ENCODE data around the gene TBC1D20.
"Not testable (repeated sequence)": the region's sequence is repeated elsewhere in the genome, so short reads cannot be mapped to it uniquely, and the experiment has no call there.

Gene TBC1D20

DNA sequence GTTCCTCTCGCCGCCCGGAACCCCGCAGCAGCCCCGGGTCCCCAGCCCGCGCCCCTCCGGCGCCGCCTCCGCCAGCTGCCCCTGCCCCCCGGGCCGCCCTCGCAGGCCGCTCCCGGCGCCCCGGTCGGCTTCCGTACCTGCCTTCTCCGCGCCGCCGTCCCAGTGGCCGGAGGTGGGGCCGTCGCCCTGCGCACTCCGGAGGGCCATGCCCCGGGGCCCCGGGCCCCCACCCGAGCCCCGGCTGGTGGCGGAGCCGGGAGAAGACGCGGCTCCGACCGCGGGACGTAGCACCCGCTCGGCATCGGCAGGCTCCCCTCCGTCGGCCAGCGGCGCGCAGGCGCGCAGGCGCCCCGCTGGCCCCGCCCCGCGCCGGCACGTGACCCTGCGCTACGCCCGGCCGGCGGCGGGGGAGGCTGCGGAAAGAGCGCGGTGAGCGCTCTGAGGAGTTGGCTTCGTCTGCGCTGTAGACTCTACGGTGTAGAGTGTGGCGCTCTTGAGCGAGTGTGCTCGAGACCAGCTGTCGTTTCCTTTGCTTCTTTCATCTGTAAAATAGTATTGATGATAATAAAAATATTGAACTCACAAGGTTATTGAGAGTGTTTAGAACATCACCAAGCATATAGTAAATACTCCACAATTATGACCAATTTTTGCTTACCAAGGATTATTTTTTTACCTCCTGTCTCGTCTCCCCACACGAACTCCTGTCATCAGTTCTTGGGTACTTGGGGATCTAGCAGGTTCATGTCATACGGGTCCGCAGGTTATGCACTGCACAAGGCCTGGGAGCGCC lies at the start of gene TBC1D20:
TBC1D20 (minus strand) TSS at position 335 of the 793 bp plus-strand sequence; CDS start at position 207, 128 bp downstream.
- Histone ChIP-seq H3K36me3 (ENCODE audit: control insufficient read depth in 5 of 5, insufficient read depth in 5 of 5, low read length in 5 of 5) (no peaks in the 10 kb centered on the region), H3K4me1 (ENCODE audit: control insufficient read depth in 5 of 5, insufficient read depth in 5 of 5, low read length in 5 of 5) (peaks cover 2 to 43% (median 37%) of the 10 kb centered on the region in 5 donors), H3K9me3 (ENCODE audit: control insufficient read depth in 5 of 5, low read length in 5 of 5) (no peaks in the 10 kb centered on the region), H3K27me3 (ENCODE audit: control insufficient read depth in 5 of 5, insufficient read depth in 4 of 5, low read length in 5 of 5) (no peaks in the 10 kb centered on the region), H3K4me3 (ENCODE audit: low read depth in 1 of 5, low read length in 5 of 5) (peak within 1 kb of the TSS; percentile 86 to 93 (median 89)), H3K9ac (ENCODE audit: low read length in 5 of 5) (peak within 1 kb of the TSS; percentile 84 to 95 (median 94)), H3K27ac (ENCODE audit: low read depth, low read length) (peak within 1 kb of the TSS; percentile 87)

GRCh38 chr20:510328-511057 lies 48.2 kb upstream of the TBC1D20 start:
- not testable (repeated sequence) for H3K27ac ChIP-seq (ENCODE audit: low read depth, low read length); H3K27me3 ChIP-seq (ENCODE audit: control insufficient read depth in 5 of 5, insufficient read depth in 4 of 5, low read length in 5 of 5); H3K9me3 ChIP-seq (ENCODE audit: control insufficient read depth in 5 of 5, low read length in 5 of 5); H3K4me3 ChIP-seq (ENCODE audit: low read depth in 1 of 5, low read length in 5 of 5); H3K9ac ChIP-seq (ENCODE audit: low read length in 5 of 5)
- peaks cover 0 to 25% (median 6%) of the 10 kb centered on the region in 5 donors for H3K4me1 ChIP-seq (ENCODE audit: control insufficient read depth in 5 of 5, insufficient read depth in 5 of 5, low read length in 5 of 5)
- H3K36me3 ChIP-seq (ENCODE audit: control insufficient read depth in 5 of 5, insufficient read depth in 5 of 5, low read length in 5 of 5), result peaks cover 18 to 21% (median 20%) of the 10 kb centered on the region in 5 donors

DNA sequence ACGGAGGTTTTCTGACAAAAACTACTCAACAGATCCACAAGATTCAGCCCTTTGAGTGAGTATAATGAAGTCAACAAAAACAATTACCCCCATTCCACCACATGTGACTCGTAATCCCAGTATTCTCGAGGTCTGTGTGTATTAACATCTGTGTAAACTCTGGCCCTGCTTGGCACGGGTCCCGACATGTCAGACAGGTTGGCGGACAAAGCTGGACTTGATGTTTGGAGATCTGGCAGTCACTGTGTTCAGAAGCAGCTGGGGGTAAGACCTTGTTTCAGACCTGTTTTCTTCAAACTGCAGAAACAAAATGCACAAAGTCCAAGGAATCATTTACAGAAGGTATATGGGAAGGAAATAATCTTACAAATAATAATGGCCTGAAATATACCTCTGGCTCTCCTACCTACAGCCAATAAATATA lies 46.0 kb upstream of the TBC1D20 start:
- H3K4me3 ChIP-seq (ENCODE audit: low read depth in 1 of 5, low read length in 5 of 5); H3K27ac ChIP-seq (ENCODE audit: low read depth, low read length); H3K27me3 ChIP-seq (ENCODE audit: control insufficient read depth in 5 of 5, insufficient read depth in 4 of 5, low read length in 5 of 5); H3K9ac ChIP-seq (ENCODE audit: low read length in 5 of 5); H3K9me3 ChIP-seq (ENCODE audit: control insufficient read depth in 5 of 5, low read length in 5 of 5): not testable (repeated sequence)
- Histone ChIP-seq H3K4me1 (ENCODE audit: control insufficient read depth in 5 of 5, insufficient read depth in 5 of 5, low read length in 5 of 5) (peaks cover 0 to 16% (median 6%) of the 10 kb centered on the region in 5 donors), H3K36me3 (ENCODE audit: control insufficient read depth in 5 of 5, insufficient read depth in 5 of 5, low read length in 5 of 5) (peaks cover 27 to 36% (median 33%) of the 10 kb centered on the region in 5 donors)

DNA sequence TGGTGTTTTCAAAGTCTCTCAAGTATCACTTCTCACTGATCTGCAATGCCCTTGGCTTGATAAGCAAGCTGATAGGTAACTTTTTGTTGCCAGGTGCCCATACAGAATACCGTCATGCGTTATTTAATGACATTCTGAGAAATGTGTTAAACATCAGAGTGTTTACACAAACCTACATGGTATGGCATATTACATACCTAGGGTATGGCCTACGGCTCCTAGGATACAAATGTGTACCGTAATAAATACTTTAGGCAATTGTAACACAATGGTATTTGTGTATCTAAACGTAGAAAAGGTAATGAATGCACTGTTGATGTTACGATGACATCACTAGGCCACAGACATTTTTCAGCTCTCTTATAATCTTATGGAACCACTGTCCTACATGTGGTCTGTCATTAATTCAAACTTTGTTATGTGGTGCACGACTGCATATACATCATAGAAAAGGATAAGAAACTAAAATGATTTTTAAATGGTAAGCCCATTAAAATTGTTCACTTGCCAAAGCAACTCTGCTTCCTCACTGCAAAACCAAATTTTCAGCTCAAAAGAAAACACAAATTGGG lies 45.5 kb upstream of the TBC1D20 start:
- Histone ChIP-seq H3K27me3 (ENCODE audit: control insufficient read depth in 5 of 5, insufficient read depth in 4 of 5, low read length in 5 of 5) (no peaks in the 10 kb centered on the region), H3K9me3 (ENCODE audit: control insufficient read depth in 5 of 5, low read length in 5 of 5) (no peaks in the 10 kb centered on the region), H3K36me3 (ENCODE audit: control insufficient read depth in 5 of 5, insufficient read depth in 5 of 5, low read length in 5 of 5) (peaks cover 32 to 41% (median 38%) of the 10 kb centered on the region in 5 donors), H3K4me3 (ENCODE audit: low read depth in 1 of 5, low read length in 5 of 5) (no peak overlapping the region), H3K4me1 (ENCODE audit: control insufficient read depth in 5 of 5, insufficient read depth in 5 of 5, low read length in 5 of 5) (peaks cover 0 to 11% (median 6%) of the 10 kb centered on the region in 5 donors), H3K27ac (ENCODE audit: low read depth, low read length) (no peak overlapping the region), H3K9ac (ENCODE audit: low read length in 5 of 5) (no peak overlapping the region)

DNA sequence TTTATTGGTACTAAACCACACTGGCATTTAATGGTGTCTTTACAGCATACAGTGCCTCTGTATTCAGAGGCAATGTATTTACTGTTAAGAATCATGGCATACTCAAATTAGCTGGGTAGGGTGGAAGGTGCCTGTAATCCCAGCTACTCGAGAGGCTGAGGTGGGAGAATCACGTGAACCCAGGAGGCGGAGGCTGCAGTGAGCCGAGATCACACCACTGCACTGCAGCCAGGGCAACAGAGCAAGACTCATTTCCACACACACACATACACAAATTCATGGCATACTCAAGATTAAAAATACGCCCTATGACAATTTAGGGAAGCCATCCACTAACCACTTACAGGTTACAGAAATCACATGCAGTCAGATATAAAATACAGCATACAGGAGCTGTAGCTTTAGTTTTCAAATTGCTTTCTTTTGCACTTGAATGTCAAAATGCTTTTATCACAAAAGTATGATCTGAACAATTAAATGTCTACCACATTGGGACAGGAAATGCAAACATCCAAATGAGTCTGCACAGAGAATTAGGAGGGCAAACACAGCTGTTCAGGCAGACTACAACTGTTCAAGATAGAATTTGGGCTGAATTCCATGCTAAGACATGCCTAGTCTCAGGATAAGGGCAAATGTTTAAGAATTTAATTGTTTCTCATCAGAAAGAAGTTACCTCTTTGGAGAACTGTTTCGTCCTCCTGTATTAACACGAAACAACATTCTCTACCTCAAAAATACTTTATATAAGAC lies 44.8 kb upstream of the TBC1D20 start:
- Histone ChIP-seq H3K4me3 (ENCODE audit: low read depth in 1 of 5, low read length in 5 of 5) (no peak overlapping the region), H3K4me1 (ENCODE audit: control insufficient read depth in 5 of 5, insufficient read depth in 5 of 5, low read length in 5 of 5) (peaks cover 0 to 10% (median 6%) of the 10 kb centered on the region in 5 donors), H3K27ac (ENCODE audit: low read depth, low read length) (no peak overlapping the region), H3K27me3 (ENCODE audit: control insufficient read depth in 5 of 5, insufficient read depth in 4 of 5, low read length in 5 of 5) (no peaks in the 10 kb centered on the region), H3K36me3 (ENCODE audit: control insufficient read depth in 5 of 5, insufficient read depth in 5 of 5, low read length in 5 of 5) (peaks cover 36 to 45% (median 44%) of the 10 kb centered on the region in 5 donors), H3K9ac (ENCODE audit: low read length in 5 of 5) (no peak overlapping the region), H3K9me3 (ENCODE audit: control insufficient read depth in 5 of 5, low read length in 5 of 5) (no peaks in the 10 kb centered on the region)

- Histone ChIP-seq H3K9me3 (ENCODE audit: control insufficient read depth in 5 of 5, low read length in 5 of 5) (no peaks in the 10 kb centered on the region), H3K4me1 (ENCODE audit: control insufficient read depth in 5 of 5, insufficient read depth in 5 of 5, low read length in 5 of 5) (peaks cover 0 to 13% (median 6%) of the 10 kb centered on the region in 5 donors), H3K36me3 (ENCODE audit: control insufficient read depth in 5 of 5, insufficient read depth in 5 of 5, low read length in 5 of 5) (peaks cover 36 to 58% (median 51%) of the 10 kb centered on the region in 5 donors), H3K4me3 (ENCODE audit: low read depth in 1 of 5, low read length in 5 of 5) (no peak overlapping the region), H3K9ac (ENCODE audit: low read length in 5 of 5) (no peak overlapping the region), H3K27ac (ENCODE audit: low read depth, low read length) (no peak overlapping the region), H3K27me3 (ENCODE audit: control insufficient read depth in 5 of 5, insufficient read depth in 4 of 5, low read length in 5 of 5) (no peaks in the 10 kb centered on the region)
These were observed 42.3 kb upstream of the TBC1D20 start for GRCh38 chr20:504632-505075.

- H3K36me3 ChIP-seq (ENCODE audit: control insufficient read depth in 5 of 5, insufficient read depth in 5 of 5, low read length in 5 of 5), result peaks cover 50 to 72% (median 61%) of the 10 kb centered on the region in 5 donors
- H3K9me3 ChIP-seq (ENCODE audit: control insufficient read depth in 5 of 5, low read length in 5 of 5), result no peaks in the 10 kb centered on the region
- no peak overlapping the region for H3K9ac ChIP-seq (ENCODE audit: low read length in 5 of 5)
- peaks cover 0 to 8% (median 2%) of the 10 kb centered on the region in 5 donors for H3K4me1 ChIP-seq (ENCODE audit: control insufficient read depth in 5 of 5, insufficient read depth in 5 of 5, low read length in 5 of 5)
- H3K27me3 ChIP-seq (ENCODE audit: control insufficient read depth in 5 of 5, insufficient read depth in 4 of 5, low read length in 5 of 5), result no peaks in the 10 kb centered on the region
- H3K27ac ChIP-seq (ENCODE audit: low read depth, low read length), result no peak overlapping the region
- no peak overlapping the region for H3K4me3 ChIP-seq (ENCODE audit: low read depth in 1 of 5, low read length in 5 of 5)
These were observed 40.9 kb upstream of the TBC1D20 start for GRCh38 chr20:503048-503737.

- Histone ChIP-seq H3K27me3 (ENCODE audit: control insufficient read depth in 5 of 5, insufficient read depth in 4 of 5, low read length in 5 of 5) (no peaks in the 10 kb centered on the region), H3K27ac (ENCODE audit: low read depth, low read length) (peak overlapping the region; percentile 88), H3K9ac (ENCODE audit: low read length in 5 of 5) (peak overlapping the region in 1 of 5 donors; percentile 28), H3K36me3 (ENCODE audit: control insufficient read depth in 5 of 5, insufficient read depth in 5 of 5, low read length in 5 of 5) (peaks cover 34 to 57% (median 38%) of the 10 kb centered on the region in 5 donors), H3K4me3 (ENCODE audit: low read depth in 1 of 5, low read length in 5 of 5) (no peak overlapping the region), H3K9me3 (ENCODE audit: control insufficient read depth in 5 of 5, low read length in 5 of 5) (no peaks in the 10 kb centered on the region), H3K4me1 (ENCODE audit: control insufficient read depth in 5 of 5, insufficient read depth in 5 of 5, low read length in 5 of 5) (peaks cover 6 to 46% (median 20%) of the 10 kb centered on the region in 5 donors)
These were observed 35.6 kb upstream of the TBC1D20 start for GRCh38 chr20:497979-498378.

DNA sequence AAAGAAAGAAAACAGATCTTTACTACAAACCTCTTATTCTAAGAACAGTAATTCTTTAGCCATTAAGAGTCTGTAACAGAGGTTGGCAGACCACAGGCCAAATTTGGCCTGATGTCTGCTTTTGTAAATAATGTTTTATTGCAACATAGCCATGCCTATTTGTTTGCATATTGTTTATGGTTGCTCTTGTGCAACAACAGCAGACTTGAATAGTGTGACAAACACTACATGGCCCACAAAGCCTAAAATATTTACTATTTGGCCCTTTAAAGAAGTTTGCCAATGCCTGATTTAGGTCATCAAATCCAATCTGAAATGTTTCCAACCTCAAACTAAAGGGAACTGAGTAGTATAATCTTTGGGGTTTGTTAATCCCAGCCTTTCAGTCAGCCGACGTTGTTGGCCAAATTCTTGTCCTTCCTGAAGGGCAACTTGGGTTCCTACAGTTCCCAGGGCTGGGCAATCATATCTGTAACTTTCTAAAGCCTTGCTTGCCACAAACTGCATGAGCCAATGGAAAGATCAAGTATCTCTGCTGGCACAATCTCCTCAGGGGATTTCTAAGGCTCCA lies 33.9 kb upstream of the TBC1D20 start:
- peaks cover 6 to 49% (median 22%) of the 10 kb centered on the region in 5 donors for H3K4me1 ChIP-seq (ENCODE audit: control insufficient read depth in 5 of 5, insufficient read depth in 5 of 5, low read length in 5 of 5)
- H3K9me3 ChIP-seq (ENCODE audit: control insufficient read depth in 5 of 5, low read length in 5 of 5), result no peaks in the 10 kb centered on the region
- peak overlapping the region; percentile 88 for H3K27ac ChIP-seq (ENCODE audit: low read depth, low read length)
- H3K4me3 ChIP-seq (ENCODE audit: low read depth in 1 of 5, low read length in 5 of 5), result no peak overlapping the region
- H3K9ac ChIP-seq (ENCODE audit: low read length in 5 of 5), result peak overlapping the region in 2 of 5 donors; percentile 10 to 22
- no peaks in the 10 kb centered on the region for H3K27me3 ChIP-seq (ENCODE audit: control insufficient read depth in 5 of 5, insufficient read depth in 4 of 5, low read length in 5 of 5)
- peaks cover 27 to 61% (median 40%) of the 10 kb centered on the region in 5 donors for H3K36me3 ChIP-seq (ENCODE audit: control insufficient read depth in 5 of 5, insufficient read depth in 5 of 5, low read length in 5 of 5)

Measured in subcutaneous abdominal adipose tissue (tissue), 5 donors.